ENCODE results near the gene ZBED6.
"Not testable (repeated sequence)": the region's sequence is repeated elsewhere in the genome, so short reads cannot be mapped to it uniquely, and the experiment has no call there.

The ZBED6 gene

GRCh38 chr1:203778789-203779188 lies 16.6 kb upstream of the ZBED6 start:
- DNase-seq: no peak

- no peak for DNase-seq
These were observed 13.5 kb upstream of the ZBED6 start for GRCh38 chr1:203781962-203782361.

- no peak for DNase-seq
These were observed 5.5 kb upstream of the ZBED6 start for GRCh38 chr1:203789966-203790365.

GRCh38 chr1:203791498-203791897 lies 3.9 kb upstream of the ZBED6 start:
- no peak for DNase-seq

GRCh38 chr1:203792486-203792885 lies 2.9 kb upstream of the ZBED6 start:
- DNase-seq: no peak

- not testable (repeated sequence) for DNase-seq
These were observed 1.9 kb upstream of the ZBED6 start for GRCh38 chr1:203793561-203793960.

- no peak for DNase-seq
These were observed 521 bp upstream of the ZBED6 start for GRCh38 chr1:203794764-203795440.

- peak; percentile 34 for DNase-seq
These were observed 798 bp downstream of the ZBED6 start for GRCh38 chr1:203796236-203796605.

GRCh38 chr1:203797216-203797615 lies 1.8 kb downstream of the ZBED6 start:
- DNase-seq: no peak

GRCh38 chr1:203797948-203798655 lies 2.7 kb downstream of the ZBED6 start:
- no peak for DNase-seq

GRCh38 chr1:203799157-203799556 lies 3.7 kb downstream of the ZBED6 start:
- no peak for DNase-seq

- DNase-seq: no peak
These were observed 4.5 kb downstream of the ZBED6 start for GRCh38 chr1:203799971-203800370.

- no peak for DNase-seq
These were observed 10.3 kb downstream of the ZBED6 start for GRCh38 chr1:203805689-203806088.

- no peak for DNase-seq
These were observed 11.8 kb downstream of the ZBED6 start for GRCh38 chr1:203807196-203807595.

GRCh38 chr1:203813581-203814341 lies 18.3 kb downstream of the ZBED6 start:
- DNase-seq: no peak

- no peak for DNase-seq
These were observed 23.0 kb downstream of the ZBED6 start for GRCh38 chr1:203818399-203818798.

GRCh38 chr1:203823306-203823705 lies 27.9 kb downstream of the ZBED6 start:
- DNase-seq: no peak

- no peak for DNase-seq
These were observed 30.8 kb downstream of the ZBED6 start for GRCh38 chr1:203826175-203826574.

GRCh38 chr1:203828002-203828401 lies 32.6 kb downstream of the ZBED6 start:
- DNase-seq: no peak

GRCh38 chr1:203828503-203828902 lies 33.1 kb downstream of the ZBED6 start:
- DNase-seq: no peak

GRCh38 chr1:203829247-203829646 lies 33.8 kb downstream of the ZBED6 start:
- DNase-seq: not testable (repeated sequence)

GRCh38 chr1:203835476-203835875 lies 40.1 kb downstream of the ZBED6 start:
- no peak for DNase-seq

GRCh38 chr1:203839081-203839480 lies 43.7 kb downstream of the ZBED6 start:
- DNase-seq: no peak

GRCh38 chr1:203840208-203840808 lies 44.9 kb downstream of the ZBED6 start:
- DNase-seq: no peak
